ENCODE measurements around the gene HLA-DOA.
A peak's percentile ranks its signal among the peaks of the same experiment; 100 is the strongest.

The HLA-DOA gene

DNA sequence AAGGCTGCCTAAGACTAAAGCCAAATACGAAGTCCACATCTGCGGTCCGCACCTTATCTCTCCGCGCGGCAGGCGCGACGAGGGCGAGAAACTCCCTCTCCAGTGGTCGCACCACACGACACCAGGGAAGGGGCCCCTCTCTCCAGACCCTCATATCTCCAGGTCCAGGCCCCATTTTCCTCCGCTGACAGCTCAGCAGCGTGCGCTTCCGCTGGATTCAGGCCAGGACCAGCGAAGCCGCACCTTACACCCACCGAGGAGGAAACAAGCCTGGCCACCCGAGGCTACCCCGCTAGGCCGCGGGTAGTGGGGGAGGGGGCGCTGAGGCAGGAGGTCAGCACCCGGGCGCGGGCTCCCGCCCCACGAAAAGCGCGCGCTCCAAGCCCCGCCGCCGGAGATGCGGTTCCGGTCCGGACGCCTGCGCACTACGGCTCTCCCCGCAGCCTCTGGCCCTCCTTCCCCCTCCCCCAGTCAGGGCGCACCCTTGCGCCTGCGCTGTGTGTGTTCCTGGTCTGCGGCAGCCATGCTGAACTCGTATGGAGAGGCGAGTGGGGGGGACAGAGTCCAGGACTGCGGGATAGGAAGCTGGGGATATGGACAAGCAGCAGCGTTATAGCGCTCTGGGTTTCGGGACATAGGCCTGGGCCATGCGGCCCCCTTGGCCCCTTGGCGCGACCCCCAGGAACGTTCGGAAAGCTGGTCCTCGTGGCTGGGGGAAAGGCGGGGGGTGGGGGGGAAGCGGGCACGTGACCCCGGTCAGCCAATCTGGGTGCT is 41.1 kb downstream of the HLA-DOA start, which contains the start of gene BRD2 (continued):
- TF ChIP-seq, protein P1, sequence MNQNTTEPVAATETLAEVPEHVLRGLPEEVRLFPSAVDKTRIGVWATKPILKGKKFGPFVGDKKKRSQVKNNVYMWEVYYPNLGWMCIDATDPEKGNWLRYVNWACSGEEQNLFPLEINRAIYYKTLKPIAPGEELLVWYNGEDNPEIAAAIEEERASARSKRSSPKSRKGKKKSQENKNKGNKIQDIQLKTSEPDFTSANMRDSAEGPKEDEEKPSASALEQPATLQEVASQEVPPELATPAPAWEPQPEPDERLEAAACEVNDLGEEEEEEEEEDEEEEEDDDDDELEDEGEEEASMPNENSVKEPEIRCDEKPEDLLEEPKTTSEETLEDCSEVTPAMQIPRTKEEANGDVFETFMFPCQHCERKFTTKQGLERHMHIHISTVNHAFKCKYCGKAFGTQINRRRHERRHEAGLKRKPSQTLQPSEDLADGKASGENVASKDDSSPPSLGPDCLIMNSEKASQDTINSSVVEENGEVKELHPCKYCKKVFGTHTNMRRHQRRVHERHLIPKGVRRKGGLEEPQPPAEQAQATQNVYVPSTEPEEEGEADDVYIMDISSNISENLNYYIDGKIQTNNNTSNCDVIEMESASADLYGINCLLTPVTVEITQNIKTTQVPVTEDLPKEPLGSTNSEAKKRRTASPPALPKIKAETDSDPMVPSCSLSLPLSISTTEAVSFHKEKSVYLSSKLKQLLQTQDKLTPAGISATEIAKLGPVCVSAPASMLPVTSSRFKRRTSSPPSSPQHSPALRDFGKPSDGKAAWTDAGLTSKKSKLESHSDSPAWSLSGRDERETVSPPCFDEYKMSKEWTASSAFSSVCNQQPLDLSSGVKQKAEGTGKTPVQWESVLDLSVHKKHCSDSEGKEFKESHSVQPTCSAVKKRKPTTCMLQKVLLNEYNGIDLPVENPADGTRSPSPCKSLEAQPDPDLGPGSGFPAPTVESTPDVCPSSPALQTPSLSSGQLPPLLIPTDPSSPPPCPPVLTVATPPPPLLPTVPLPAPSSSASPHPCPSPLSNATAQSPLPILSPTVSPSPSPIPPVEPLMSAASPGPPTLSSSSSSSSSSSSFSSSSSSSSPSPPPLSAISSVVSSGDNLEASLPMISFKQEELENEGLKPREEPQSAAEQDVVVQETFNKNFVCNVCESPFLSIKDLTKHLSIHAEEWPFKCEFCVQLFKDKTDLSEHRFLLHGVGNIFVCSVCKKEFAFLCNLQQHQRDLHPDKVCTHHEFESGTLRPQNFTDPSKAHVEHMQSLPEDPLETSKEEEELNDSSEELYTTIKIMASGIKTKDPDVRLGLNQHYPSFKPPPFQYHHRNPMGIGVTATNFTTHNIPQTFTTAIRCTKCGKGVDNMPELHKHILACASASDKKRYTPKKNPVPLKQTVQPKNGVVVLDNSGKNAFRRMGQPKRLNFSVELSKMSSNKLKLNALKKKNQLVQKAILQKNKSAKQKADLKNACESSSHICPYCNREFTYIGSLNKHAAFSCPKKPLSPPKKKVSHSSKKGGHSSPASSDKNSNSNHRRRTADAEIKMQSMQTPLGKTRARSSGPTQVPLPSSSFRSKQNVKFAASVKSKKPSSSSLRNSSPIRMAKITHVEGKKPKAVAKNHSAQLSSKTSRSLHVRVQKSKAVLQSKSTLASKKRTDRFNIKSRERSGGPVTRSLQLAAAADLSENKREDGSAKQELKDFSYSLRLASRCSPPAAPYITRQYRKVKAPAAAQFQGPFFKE (tag by site-specific recombination; IDR thresholded peaks at IDR 0.05; ENCODE audit: borderline replicate concordance), result no peak
- TF ChIP-seq, protein P2, sequence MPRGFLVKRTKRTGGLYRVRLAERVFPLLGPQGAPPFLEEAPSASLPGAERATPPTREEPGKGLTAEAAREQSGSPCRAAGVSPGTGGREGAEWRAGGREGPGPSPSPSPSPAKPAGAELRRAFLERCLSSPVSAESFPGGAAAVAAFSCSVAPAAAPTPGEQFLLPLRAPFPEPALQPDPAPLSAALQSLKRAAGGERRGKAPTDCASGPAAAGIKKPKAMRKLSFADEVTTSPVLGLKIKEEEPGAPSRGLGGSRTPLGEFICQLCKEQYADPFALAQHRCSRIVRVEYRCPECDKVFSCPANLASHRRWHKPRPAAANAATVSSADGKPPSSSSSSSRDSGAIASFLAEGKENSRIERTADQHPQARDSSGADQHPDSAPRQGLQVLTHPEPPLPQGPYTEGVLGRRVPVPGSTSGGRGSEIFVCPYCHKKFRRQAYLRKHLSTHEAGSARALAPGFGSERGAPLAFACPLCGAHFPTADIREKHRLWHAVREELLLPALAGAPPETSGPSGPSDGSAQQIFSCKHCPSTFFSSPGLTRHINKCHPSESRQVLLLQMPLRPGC (tag by site-specific recombination; IDR thresholded peaks at IDR 0.05), result peak; percentile 42; the same call in 1 of the 2 replicates
- TF ChIP-seq ZNF366 (tag by site-specific recombination; conservative IDR thresholded peaks at IDR 0.05), result peak; percentile 12; the same call in 1 of the 2 replicates
- no peak for TF ChIP-seq ZNF16 (tag by site-specific recombination; IDR thresholded peaks at IDR 0.05; ENCODE audit: low read depth)
- TF ChIP-seq ZNF391 (tag by site-specific recombination; IDR thresholded peaks at IDR 0.05; ENCODE audit: borderline replicate concordance, low read depth), result peak; percentile 58; the same call in 1 of the 2 replicates
- peak; percentile 93 for TF ChIP-seq GLIS2 (tag by site-specific recombination; IDR thresholded peaks at IDR 0.05)
- peak; percentile 70 for TF ChIP-seq GLIS1 (tag by site-specific recombination; IDR thresholded peaks at IDR 0.05)
- TF ChIP-seq ZNF521 (tag by site-specific recombination; IDR thresholded peaks at IDR 0.05), result no peak
- TF ChIP-seq ZNF341 (tag by site-specific recombination; IDR thresholded peaks at IDR 0.05; ENCODE audit: low read depth), result no peak; the same call in 1 of the 2 replicates
- TF ChIP-seq ZNF2 (tag by site-specific recombination; IDR thresholded peaks at IDR 0.05), result peak; percentile 78
- TF ChIP-seq, protein P3, sequence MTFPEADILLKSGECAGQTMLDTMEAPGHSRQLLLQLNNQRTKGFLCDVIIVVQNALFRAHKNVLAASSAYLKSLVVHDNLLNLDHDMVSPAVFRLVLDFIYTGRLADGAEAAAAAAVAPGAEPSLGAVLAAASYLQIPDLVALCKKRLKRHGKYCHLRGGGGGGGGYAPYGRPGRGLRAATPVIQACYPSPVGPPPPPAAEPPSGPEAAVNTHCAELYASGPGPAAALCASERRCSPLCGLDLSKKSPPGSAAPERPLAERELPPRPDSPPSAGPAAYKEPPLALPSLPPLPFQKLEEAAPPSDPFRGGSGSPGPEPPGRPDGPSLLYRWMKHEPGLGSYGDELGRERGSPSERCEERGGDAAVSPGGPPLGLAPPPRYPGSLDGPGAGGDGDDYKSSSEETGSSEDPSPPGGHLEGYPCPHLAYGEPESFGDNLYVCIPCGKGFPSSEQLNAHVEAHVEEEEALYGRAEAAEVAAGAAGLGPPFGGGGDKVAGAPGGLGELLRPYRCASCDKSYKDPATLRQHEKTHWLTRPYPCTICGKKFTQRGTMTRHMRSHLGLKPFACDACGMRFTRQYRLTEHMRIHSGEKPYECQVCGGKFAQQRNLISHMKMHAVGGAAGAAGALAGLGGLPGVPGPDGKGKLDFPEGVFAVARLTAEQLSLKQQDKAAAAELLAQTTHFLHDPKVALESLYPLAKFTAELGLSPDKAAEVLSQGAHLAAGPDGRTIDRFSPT (tag by site-specific recombination; IDR thresholded peaks at IDR 0.05), result peak; percentile 86; the same call in 1 of the 2 replicates
- peak; percentile 86 for TF ChIP-seq ZNF324 (tag by site-specific recombination; IDR thresholded peaks at IDR 0.05)
- peak; percentile 86 for TF ChIP-seq YY2 (tag by site-specific recombination; IDR thresholded peaks at IDR 0.05)
- TF ChIP-seq, protein P4, sequence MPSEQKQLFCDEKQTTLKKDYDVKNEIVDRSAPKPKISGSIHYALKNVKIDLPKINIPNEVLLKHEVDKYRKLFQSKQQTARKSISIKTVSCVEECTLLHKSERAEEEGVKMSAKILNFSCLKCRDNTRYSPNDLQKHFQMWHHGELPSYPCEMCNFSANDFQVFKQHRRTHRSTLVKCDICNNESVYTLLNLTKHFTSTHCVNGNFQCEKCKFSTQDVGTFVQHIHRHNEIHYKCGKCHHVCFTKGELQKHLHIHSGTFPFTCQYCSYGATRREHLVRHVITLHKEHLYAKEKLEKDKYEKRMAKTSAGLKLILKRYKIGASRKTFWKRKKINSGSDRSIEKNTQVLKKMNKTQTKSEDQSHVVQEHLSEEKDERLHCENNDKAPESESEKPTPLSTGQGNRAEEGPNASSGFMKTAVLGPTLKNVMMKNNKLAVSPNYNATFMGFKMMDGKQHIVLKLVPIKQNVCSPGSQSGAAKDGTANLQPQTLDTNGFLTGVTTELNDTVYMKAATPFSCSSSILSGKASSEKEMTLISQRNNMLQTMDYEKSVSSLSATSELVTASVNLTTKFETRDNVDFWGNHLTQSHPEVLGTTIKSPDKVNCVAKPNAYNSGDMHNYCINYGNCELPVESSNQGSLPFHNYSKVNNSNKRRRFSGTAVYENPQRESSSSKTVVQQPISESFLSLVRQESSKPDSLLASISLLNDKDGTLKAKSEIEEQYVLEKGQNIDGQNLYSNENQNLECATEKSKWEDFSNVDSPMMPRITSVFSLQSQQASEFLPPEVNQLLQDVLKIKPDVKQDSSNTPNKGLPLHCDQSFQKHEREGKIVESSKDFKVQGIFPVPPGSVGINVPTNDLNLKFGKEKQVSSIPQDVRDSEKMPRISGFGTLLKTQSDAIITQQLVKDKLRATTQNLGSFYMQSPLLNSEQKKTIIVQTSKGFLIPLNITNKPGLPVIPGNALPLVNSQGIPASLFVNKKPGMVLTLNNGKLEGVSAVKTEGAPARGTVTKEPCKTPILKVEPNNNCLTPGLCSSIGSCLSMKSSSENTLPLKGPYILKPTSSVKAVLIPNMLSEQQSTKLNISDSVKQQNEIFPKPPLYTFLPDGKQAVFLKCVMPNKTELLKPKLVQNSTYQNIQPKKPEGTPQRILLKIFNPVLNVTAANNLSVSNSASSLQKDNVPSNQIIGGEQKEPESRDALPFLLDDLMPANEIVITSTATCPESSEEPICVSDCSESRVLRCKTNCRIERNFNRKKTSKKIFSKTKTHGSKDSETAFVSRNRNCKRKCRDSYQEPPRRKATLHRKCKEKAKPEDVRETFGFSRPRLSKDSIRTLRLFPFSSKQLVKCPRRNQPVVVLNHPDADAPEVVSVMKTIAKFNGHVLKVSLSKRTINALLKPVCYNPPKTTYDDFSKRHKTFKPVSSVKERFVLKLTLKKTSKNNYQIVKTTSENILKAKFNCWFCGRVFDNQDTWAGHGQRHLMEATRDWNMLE (tag by site-specific recombination; conservative IDR thresholded peaks at IDR 0.05; ENCODE audit: low read depth), result 0 out of 2 replicates have a peak, but pooled peaks have one; percentile 11
- TF ChIP-seq ZNF274 (IDR thresholded peaks at IDR 0.05; ENCODE audit: low read length), result no peak
- TF ChIP-seq ZNF274 (tag by site-specific recombination; IDR thresholded peaks at IDR 0.05; ENCODE audit: borderline replicate concordance), result no peak
- TF ChIP-seq ZSCAN16 (tag by site-specific recombination; IDR thresholded peaks at IDR 0.05), result 0 out of 2 replicates have a peak, but pooled peaks have one; percentile 34
- TF ChIP-seq, protein P5, sequence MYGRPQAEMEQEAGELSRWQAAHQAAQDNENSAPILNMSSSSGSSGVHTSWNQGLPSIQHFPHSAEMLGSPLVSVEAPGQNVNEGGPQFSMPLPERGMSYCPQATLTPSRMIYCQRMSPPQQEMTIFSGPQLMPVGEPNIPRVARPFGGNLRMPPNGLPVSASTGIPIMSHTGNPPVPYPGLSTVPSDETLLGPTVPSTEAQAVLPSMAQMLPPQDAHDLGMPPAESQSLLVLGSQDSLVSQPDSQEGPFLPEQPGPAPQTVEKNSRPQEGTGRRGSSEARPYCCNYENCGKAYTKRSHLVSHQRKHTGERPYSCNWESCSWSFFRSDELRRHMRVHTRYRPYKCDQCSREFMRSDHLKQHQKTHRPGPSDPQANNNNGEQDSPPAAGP (tag by site-specific recombination; IDR thresholded peaks at IDR 0.05), result no peak; the same call in 1 of the 2 replicates
- no peak for TF ChIP-seq ZNF311 (tag by site-specific recombination; IDR thresholded peaks at IDR 0.05; ENCODE audit: borderline replicate concordance)
- TF ChIP-seq ZNF600 (tag by site-specific recombination; IDR thresholded peaks at IDR 0.05), result peak; percentile 34
- peak; percentile 46; the same call in 1 of the 2 replicates for TF ChIP-seq OSR2 (tag by site-specific recombination; IDR thresholded peaks at IDR 0.05)
- peak; percentile 97; the same call in 1 of the 2 replicates for TF ChIP-seq ZNF561 (tag by site-specific recombination; IDR thresholded peaks at IDR 0.05; ENCODE audit: borderline replicate concordance)
- peak; percentile 53; the same call in 1 of the 2 replicates for TF ChIP-seq ZNF768 (tag by site-specific recombination; IDR thresholded peaks at IDR 0.05)
